GM21723 (cell line): ENCODE data around the gene C22orf15.
"Not testable (repeated sequence)": the region's sequence is repeated elsewhere in the genome, so short reads cannot be mapped to it uniquely, and the experiment has no call there.

ENCODE experiments used
- ATAC-seq: cut with Tn5 transposase; IDR thresholded peaks from one replicate; pipeline ENCODE4 v1.9.1; 2021; ENCODE audit warnings: mild to moderate bottlenecking, moderate library complexity; ENCODE audit not compliant: unreplicated experiment

The C22orf15 gene, protein sequence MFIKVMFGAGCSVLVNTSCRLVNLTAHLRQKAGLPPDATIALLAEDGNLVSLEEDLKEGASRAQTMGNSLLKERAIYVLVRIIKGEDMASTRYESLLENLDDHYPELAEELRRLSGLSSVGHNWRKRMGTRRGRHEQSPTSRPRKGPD

DNA sequence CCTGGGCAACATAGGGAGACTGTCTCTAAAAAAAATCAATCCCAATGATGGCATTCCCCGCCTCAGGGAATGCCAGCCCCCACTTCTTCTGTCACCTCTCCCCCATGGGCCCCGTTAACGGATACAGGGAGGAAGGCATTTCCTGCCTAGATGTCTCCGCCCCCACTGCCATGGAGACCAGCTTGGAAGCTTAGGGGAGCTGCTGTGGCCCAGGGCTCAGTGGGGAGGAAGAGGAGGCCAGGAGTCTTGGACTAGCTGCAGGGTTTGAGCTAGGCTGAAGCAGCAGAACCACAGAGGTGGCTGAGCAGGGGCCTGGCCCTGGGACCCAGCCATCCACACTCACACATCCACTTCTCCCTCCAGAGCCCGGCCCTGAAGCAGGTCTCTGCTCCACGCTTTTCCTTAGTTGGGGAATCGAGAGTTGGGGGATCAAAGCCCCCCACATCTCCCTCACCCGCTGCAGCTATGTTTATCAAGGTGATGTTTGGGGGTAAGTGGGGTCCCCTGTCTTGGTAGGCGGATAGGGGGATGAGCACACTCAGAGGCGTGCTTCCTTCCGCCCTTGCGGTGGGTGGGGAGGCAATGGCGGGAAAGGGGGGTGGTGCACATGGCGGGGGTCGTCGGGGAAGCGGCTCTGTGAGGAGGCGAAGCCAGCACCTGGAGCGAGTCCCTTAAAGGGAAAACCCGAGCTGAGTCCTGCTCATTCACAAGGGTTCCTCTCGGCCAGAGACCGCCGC, at the start of gene C22orf15:
Gene C22orf15, plus strand, starts transcription at position 149 of the 737 bp plus-strand sequence. Its CDS starts 317 bp downstream, at position 466.
- ATAC-seq, result no peak

DNA sequence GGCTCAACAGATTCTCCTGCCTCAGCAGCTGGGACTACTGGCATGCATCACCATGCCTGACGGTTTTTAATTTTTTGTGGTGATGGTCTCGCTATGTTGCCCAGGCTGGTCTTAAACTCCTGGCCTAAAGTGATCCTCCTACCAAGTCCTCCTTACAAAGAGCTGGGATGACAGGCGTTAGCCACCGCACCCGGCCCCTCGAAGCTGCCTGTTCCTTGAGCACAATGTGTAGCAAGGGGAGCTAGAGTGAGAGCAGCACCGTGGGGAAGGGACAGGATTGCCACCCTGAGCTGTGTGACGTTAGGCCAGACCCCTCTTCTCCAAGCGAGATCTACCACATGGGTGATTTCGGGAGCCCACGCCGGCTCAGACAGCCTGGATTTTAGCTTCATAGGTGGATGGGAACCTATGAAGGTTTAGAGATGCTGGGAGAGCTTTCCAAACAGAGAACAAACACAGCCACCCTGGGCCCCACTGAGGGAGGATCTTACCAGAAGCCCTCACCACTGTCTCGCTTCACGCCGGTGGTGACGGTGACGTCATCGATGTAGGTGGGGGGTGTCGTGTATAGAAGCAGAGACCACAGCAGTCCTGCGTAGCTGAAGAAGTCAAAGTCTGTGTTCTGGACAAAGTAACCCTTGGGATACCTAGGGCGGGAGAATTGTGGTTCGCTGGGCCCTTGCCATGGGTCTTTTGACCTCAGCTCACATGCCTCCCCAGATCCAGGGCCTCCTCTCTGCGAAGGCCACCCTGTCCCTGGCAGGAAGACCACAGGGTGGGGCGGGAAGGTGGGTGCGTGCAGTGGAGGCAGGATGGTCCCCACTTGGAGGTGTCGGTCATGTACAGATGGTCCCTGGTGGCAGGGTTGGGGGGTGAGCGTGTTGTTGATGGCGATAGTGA, 48.8 kb upstream of the C22orf15 start:
- no peak for ATAC-seq

DNA sequence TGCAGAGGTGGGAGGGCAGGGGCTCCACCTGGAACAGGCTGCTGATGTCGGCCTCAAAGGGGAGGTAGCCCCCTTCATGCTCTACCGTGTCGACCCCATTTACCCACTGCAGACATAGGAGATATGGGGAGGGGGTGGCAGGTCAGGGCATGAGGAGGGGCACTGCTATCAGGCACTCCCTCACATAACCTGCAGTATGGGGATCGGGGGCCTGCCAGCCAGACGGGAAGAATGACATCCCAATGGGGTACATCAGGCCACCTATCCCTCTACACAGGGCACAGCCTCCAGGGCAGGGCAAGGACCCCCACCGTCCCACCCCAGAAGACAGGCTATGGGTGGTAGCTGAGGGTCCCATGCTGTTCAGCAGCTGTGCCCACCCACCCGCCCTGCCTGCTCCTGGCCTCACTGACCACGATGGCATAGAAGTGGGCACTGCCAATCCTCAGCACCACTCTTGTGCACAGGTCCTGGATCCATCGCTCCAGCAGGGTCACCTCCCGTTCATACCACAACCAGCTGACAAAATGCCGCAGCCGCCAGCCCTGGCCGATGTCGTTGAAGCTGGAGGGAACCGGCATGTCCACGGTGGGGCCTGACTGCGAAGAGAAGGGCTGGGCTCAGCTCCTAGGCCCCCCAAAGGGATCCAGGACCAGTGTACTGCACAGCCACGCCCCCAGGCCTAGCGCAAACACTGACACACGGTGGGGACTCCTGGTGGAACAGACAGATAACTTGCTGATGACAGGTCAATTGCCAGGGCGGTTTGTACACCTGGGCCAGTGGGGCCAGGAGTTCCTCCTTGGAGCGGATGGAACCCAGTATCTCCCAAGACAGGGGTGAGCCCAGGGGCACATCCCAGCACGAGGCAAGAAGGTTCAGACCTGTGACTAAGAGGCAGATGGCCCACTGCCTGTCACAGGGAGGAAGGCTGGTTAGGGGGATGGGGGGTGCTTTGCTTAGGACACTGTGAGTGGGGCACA, 47.9 kb upstream of the C22orf15 start:
- no peak for ATAC-seq

DNA sequence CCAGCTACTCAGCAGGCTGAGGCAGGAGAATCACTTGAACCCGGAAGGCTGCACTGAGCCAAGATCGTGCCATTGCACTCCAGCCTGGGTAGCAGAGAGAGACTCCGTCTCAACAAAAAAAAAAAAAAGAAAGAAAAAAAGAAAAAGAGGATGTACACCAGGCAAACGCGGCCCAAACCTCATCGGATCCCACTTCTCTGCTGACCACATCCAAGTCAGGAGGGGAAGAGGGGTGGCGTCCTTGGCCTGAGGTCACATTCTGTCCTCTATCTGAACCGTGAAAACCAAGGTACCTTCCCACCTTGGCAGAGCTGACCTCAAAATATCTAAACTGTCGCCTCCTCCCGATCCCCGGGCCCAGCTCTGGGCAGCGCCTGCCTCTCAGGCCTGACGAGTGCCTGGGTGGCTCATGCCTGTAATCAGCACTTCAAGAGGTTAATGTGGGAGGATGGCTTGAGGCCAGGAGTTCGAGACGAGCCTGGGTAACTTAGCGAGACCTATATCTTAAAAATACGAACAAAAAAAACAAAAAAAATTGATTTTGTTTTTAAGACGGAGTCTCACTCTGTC, 46.9 kb upstream of the C22orf15 start:
- ATAC-seq, result no peak

DNA sequence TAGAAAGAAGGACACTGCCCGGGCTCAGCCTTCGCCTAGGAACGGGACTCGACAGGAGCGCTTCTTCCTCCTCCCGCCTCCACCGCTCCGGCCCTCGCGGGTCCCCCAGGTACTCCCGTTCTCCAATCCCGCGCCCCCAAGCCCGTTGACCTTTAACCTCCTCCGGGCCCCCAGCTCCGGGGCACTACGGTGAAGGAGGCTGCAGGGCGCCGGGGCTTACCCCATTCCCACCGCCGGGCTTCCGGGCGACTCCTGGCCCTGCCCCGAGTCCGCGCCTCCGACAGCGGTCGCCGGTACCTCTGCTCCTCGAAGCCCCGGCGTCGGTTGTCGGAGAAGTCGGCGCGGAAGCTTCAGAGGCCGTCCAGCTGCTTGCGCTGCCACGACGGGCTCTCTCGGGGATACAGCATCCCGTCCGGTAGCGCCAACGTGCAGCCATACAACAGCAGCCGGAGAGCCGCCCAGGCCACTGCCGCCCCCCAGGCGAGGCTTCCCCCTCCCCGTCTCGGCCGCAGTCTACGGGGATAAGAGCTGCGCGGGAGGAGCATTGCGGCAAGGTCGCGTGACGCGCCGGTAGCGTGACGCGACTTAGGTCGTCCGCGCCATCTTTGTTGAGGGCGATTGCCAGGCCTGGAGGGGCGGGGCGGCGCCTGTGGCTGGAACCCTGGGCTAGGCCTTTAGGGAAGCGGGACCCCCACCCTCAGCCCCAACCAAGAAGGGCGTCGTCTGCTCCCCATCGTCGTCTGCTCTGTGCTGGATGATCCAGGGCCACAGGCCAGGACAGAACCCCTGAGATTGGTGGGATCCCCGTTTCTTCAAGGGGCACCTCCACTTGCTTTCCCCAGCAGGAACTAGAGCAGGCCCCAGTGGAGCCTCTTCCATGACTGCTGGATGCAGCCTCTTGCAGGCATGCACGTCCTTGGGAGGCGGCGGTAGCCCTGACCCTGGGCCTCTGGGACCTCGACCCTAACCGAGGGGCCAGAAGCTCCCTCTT, 45.7 kb upstream of the C22orf15 start:
- peak; percentile 83 for ATAC-seq

DNA sequence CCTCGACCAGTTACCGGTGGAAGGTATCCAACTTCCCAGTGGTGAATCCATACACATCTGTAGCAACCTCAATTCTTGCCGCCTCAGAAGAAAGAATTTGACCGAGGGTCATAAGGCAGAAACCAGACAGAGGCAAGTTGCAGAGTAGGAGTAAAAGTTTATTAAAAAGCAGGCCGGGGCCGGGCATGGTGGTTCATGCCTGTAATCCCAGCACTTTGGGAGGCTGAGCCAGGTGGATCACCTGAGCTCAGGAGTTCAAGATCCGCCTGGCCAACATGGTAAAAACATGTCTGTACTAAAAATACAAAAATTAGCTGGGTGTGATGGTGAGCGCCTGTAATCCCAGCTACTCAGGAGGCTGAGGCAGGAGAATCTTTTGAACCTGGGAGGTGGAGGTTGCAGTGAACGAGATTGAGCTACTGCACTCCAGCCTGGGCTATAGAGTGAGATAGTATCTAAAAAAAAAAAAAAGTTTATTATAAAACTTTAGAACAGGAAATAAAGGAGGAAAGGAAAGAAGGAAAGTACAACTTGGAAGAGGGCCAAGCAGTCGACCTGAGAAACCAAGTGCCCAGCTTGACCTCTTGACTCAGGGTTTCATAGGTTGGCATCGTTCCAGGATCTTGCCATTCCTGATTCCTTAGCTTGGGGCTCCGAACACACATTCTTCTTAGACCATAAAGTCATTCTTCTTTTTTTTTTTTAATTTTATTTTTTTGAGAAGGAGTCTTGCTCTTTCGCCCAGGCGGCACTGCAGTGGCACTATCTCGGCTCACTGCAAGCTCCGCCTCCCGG, 44.2 kb upstream of the C22orf15 start:
- no peak for ATAC-seq

DNA sequence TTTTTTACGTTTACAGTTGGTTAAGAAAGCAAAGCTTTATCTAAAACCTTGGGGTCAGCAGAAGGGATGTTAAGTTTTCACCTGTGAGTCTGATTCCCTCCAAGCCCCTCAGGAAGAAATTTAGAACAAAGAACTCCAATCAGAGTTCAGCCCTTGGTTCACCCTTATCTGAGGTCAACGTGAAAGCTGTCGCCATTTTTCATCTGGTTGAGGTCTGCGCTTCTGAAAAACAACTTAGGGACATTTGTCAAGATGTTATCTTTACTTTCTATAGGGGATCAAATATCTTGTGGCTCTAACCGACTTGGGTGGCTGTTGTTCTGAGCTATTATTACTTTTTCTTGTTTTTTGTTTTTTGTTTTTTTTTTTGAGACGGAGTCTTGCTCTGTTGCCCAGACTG, 41.9 kb upstream of the C22orf15 start:
- no peak for ATAC-seq

DNA sequence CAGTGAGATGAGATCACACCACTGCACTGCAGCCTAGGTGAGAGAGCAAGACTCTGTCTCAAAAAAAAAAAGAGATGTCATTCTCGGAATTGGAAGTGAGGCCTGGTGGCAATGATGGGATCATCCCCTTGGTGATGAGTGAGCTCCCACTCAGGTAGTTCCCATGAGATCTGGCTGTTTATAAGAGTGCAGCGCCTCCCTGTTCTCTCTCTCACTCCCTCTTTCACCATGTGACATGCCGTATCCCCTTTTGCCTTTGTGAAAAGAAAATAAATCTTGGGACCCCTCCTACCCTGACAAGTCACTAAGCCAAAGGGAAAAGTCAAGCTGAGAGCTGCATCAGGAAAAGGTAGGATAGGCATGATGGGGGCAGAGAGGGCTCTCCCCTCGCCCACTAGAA, 40.6 kb upstream of the C22orf15 start:
- ATAC-seq, result no peak

DNA sequence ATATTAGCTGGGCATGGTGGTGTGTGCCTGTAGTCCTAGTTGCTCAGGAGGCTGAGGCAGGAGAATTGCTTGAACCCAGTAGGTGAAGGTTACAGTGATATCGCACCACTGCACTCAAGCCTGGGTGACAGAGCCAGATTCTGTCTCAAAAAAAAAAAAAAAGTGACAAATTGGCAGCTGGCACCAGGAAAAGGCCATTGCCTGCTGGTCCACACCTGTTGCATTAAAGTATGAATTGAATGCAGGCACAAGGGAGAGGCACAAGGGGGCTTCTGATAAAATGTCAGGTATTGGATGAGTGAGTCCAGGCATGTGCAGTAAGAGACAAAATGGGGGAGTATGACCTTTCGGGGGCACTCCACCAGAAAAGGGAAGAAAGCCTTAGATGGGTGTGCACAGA, 40.1 kb upstream of the C22orf15 start:
- ATAC-seq, result no peak

DNA sequence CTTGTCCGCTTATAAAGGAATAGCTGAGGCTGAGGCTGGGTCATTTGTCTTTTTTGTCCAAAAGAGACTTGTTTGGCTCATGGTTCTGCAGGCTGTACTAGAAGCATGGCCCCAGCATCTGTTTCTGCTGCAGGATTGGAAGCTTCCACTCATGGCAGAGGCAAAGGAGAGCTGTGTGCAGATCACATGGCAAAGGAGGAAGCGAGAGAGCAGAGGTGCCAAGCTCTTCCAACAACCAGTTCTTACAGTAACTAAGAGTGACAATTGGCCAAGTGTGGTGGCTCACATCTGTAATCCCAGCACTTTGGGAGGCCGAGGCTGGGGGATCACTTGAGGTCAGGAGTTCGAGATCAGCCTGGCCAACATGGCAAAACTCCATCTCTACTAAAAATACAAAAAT, 34.7 kb upstream of the C22orf15 start:
- not testable (repeated sequence) for ATAC-seq

DNA sequence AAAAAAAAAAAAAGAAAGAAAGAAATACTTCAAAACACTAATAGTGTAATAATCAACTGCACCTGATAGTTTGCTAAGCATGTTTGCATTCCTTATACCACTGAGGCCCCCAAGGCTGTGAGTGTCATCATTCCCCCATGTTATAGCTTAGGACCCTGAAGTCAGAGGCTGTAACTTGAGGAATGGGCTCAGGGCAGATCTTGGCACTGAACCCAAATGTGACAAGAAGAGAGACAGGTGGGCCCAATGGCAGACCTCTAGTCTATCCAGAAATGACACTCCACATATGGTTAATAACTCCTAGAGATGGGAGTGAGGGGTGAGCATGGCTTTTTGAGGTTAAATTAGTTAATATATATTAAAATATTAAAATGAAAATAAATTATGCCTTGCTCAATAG, 25.1 kb upstream of the C22orf15 start:
- no peak for ATAC-seq

DNA sequence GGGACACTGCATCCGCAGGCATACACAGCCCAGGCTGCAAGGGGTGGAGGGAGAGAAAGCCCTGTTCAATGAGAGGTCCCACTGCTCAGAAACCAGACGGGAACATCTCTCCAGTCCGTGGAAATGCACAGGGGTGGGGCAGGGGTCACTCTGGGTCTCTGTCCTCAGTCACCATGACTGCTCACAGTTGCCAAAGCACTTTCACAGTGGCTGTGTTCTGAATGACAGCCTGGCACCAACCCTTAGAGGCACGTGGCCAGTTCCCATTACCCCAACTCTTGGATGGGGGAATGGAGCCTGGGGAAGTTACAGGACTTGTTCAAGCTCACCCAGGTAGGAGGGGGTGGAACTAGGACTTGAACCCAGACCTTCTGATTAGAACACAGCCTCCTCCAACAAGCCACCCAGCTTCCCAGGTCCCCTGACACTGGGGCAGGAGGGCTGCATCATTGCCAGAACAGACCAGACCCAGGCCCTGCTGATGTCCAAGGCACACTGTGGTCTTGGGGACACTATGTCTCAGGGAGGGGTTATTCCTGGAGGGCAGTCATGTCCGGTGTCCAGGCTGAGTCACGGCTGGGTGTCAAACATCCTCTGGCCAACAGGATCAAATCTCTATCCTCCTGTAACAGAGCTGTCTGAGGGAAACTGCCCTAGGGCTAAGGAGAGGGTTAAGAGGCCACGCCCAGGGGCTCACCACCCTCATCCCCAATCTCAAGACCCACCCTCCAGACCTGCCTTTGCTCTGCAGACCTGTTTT, 20.1 kb upstream of the C22orf15 start:
- ATAC-seq, result no peak

DNA sequence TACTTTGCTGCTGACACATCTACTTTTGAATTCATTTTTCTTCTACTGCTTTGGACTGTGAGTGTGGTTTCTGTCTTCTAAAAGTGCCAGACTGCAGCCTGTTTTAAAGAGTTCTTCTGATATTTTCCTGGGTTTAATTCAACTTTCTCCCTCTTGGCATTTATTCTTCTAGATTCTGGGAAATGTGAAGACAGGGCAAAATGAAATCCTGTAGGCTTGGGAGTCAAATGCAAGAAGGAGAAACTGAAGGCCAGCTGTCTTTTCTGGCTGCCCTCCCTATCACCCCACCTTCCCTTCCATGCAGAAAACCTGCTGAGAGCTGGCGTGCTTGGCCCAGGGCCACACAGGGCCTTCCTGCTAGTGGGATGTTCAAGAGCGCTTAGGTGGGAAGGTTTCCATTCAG, 19.5 kb upstream of the C22orf15 start:
- ATAC-seq, result no peak

DNA sequence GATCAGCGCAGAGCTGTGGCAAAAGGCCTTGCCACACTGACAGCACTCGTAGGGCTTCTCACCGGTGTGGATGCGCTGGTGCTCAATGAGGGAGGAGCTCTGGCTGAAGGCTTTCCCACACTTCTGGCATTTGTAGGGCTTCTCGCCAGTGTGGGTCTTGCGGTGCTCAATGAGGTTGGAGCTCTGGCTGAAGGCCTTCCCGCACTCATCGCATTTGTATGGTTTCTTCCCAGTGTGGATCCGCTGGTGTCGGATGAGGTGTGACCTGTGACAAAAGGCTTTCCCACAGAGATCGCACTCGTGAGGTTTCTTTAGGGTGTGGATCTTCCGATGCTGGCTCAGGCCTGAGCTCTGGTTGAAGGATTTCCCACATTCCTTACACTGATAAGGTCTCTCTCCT, 18.8 kb upstream of the C22orf15 start:
- no peak for ATAC-seq

DNA sequence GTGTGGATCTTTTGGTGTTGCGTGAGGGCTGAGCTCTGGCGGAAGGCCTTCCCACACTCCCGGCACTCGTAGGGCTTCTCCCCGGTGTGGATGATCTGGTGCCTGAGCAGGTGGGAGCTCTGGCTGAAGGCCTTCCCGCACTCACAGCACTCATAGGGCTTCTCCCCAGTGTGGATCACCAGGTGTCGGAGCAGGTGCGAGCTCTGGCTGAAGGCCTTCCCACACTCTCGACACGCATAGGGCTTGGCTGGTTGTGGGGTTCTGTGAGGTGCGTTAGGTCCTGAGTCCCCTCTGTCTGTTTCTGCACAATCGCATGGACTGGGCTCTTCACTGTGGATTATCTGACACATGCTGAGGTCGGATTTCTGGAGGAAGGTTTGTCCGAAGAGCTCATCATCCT, 18.3 kb upstream of the C22orf15 start:
- no peak for ATAC-seq

DNA sequence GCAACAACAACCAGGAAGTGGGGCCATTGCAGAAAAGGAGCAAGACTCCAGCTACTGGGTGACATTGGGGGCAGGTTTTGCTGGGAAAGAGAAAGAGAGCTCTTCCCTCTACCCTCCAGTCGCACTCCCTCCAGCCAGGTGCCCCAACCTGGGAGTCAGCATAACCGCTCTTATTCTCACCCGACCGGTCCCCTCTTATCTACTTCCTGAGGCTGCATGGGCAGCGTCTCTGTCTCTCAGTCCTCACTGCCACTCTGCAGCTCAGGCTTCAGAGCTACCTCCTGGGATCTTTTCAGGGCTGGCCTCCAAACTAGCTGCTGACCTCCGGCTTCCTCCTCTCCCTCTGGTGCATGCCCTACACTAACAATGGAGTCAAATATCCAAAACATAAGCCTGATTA, 17.0 kb upstream of the C22orf15 start:
- no peak for ATAC-seq

DNA sequence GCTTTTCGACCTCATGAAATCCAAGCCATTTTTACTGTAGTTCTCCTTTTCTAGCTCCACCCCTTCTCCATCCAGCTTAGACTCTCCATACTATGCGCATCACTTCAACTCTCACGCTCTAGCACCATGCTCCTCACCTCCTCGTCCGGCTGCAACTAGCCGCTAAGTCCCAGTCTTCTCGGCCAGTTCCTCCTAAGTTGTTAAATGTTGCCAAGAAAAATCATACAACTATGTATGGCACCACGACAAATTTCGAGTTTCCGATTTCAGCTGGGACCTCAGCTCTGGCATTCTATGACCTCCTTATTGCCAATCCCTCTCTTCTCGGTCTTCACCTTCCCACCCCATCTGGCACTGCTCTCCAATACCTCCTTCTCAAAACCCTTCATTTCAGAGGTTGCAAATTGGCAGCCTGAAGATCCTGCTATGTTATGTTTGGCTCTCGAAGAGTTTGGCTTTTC, 12.9 kb upstream of the C22orf15 start:
- ATAC-seq, result no peak

DNA sequence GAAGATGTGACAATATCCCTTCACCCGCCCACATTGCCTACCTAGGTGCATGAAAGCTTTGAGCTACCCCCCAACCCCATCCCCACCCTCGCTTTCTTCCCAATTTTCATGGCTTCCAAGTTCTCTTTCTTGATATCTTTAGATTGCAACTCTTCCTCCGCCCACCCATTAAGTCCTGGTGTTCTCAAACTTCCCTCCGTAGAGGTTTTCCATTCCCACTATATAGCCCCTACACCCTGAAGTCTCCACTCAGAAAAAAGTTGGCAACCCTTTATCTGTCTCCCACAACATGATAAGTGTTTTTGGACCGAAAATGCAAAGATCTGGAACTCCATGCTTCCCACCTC, 12.4 kb upstream of the C22orf15 start:
- no peak for ATAC-seq
